NCI-H526 treated with DMSO at 0.1 percent for 48 hours (cell line): ENCODE measurements around the gene TUFT1.
"Not testable (repeated sequence)": the region's sequence is repeated elsewhere in the genome, so short reads cannot be mapped to it uniquely, and the experiment has no call there.

Experiments
- DNase-seq: peaks from one replicate; lab custom pipeline; 2025; lab: John Stamatoyannopoulos, UW

Gene TUFT1

DNA sequence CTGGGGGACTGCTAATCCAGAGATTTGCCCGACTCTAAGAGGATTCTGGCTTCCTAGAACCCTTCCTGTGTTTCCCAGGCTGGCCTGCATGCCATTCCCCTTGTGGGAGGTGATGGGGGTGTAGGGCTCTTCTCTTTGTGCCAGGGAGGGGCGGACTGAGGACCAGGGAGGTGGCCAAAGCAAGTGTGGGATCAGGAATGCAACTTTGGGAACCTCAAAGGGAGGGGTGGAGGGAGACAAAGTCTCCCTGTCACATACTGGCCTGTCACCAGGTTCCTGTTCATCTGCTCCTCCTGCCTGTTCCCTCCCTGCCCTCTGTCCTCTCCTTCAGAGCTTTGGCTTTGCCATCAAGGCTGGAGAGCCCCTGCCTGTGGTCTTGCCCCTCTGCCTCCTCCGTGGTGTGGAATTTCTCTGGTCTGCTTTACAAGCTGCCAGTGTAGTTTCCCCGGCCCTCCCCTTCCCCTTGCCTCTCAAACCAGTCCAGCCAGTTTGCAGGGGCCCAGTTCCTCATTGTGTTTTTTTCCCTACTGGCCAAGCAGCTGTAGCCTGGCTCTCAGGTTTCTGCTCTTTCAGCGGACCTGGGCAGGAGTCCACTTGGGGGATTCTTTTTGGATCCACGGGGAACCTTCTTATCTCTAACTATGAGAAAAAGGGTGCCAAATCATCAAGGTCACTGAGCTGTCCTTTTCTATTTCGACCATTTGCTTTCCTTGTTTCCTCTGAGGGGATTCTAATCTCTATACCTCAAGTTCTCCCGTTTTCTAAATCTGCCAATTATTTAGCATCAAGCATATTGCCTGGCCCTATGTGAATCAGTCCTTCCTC lies 27.1 kb upstream of the TUFT1 start:
- DNase-seq, result peak; percentile 96

DNA sequence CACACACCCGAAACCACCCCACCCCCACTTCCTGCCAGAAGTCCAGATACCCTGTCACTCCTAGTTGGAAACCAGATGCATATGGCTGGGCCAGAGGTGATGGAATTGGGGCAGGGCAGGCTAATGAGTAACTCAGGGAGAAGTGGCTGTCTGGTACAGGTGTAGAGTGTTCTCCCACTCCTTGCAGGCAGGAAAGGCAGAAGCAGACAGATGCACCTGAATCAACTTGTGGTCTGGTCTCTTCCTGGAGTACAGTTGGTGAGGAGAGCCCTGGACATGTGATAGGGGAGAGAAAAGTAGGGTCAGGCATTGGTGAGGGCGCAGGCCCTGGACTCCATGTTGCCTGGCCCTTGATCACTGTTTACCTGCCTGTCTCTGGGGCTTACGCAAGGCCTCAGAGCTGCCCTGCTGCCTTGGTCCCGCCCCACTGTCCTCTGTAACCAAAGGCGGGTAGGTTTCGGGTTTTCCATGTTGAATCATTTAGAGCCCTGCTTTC lies 26.4 kb upstream of the TUFT1 start:
- peak; percentile 90 for DNase-seq

GRCh38 chr1:151514366-151514765 lies 25.7 kb upstream of the TUFT1 start:
- DNase-seq, result no peak

DNA sequence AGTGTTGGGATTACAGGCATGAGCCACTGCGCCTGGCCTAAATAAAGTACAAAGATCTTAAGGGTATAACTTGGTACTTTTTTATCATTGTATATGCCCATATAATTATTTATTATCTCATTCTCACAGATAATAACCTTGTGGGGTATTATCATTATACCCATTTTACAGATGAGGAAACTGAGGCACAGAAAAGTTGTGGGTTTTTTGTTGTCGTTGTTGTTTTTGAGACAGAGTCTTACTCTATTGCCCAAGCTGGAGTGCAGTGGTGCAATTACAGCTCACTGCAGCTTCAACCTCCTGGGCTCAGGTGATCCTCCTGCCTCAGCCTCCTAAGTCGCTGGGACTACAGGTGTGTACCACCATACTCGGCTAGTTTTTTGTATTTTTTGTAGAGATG lies 24.8 kb upstream of the TUFT1 start:
- no peak for DNase-seq

- no peak for DNase-seq
These were observed 24.0 kb upstream of the TUFT1 start for GRCh38 chr1:151516031-151516511.

DNA sequence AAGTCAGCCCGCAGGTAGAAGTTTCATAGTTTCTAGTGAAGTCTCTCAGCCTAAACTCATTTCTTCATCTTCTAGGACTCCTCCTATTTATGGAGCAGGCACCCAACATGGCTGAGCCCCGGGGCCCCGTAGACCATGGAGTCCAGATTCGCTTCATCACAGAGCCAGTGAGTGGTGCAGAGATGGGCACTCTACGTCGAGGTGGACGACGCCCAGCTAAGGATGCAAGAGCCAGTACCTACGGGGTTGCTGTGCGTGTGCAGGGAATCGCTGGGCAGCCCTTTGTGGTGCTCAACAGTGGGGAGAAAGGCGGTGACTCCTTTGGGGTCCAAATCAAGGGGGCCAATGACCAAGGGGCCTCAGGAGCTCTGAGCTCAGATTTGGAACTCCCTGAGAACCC lies 21.7 kb upstream of the TUFT1 start:
- DNase-seq, result no peak

GRCh38 chr1:151518936-151519335 lies 21.2 kb upstream of the TUFT1 start:
- no peak for DNase-seq

DNA sequence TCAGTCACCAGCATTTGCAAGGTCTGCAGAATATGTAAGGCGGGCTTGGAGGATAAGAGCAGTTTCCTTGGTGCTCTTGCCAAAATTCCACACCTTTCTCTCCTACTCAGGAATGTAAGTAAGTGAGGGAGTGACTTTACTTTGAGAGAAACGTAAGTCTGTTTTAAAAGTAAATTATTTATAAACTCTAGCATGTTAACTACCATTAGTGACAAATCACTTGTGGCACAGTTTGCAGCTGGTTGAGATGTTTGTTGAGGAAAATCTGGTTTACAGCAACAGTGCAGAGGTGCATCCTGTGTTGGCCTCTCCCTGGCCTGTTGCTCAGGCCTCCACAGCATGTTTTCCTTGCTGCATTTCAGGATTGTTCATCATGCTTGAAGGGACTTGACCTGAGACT lies 20.4 kb upstream of the TUFT1 start:
- no peak for DNase-seq

GRCh38 chr1:151520359-151520758 lies 19.8 kb upstream of the TUFT1 start:
- DNase-seq, result no peak

- DNase-seq, result not testable (repeated sequence)
These were observed 17.7 kb upstream of the TUFT1 start for GRCh38 chr1:151522427-151522826.

- DNase-seq, result no peak
These were observed 16.8 kb upstream of the TUFT1 start for GRCh38 chr1:151523326-151523725.

DNA sequence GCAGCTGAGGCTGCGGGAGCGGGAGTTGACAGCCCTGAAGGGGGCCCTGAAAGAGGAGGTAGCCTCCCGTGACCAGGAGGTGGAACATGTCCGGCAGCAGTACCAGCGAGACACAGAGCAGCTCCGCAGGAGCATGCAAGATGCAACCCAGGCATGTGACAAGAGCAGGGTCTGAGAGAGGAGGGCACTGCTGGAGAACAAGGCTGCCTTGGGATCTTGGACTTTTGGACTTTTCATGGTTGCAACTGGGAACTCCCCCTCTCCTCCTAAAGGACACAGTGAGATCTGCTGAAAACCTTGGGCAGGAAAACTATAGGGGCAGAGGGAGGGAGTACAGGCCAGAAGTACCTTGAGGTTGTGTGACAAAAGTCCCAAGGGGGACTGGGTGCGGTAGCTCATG lies 15.4 kb upstream of the TUFT1 start:
- no peak for DNase-seq

DNA sequence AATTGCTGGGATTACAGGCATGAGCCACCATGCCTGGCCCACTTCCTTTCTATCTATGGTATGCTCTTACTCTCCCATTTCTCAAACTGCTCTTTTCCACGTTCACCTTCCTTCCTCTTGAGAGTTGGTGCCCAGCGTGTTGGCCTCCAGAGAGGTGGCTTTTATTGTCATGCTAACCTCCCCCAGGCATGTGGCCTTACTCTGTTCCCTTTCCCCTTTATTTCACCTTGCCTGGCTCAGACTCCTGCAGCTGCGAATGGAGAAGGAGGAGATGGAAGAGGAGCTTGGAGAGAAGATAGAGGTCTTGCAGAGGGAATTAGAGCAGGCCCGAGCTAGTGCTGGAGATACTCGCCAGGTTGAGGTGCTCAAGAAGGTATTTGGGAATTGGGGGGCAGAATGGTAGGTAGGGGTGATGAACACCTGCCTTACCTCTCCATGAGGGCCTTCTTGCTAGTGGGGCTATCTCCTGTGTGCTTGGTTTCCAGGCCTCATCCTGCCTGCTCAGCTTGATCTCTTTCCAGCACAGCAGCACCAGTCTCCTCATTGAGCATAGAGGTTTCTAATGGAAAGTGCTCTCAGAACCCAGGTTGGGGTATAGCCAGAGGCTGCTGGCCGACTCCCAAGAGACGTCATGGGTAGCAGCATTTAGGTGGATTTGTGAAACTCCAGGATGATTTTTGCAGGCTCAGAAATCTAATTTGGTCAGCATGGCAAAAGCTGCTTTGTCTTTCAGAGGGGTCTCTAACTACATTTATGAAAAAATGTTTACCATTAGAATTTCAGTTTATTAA lies 13.2 kb upstream of the TUFT1 start:
- no peak for DNase-seq

GRCh38 chr1:151529211-151529702 lies 10.9 kb upstream of the TUFT1 start:
- no peak for DNase-seq

DNA sequence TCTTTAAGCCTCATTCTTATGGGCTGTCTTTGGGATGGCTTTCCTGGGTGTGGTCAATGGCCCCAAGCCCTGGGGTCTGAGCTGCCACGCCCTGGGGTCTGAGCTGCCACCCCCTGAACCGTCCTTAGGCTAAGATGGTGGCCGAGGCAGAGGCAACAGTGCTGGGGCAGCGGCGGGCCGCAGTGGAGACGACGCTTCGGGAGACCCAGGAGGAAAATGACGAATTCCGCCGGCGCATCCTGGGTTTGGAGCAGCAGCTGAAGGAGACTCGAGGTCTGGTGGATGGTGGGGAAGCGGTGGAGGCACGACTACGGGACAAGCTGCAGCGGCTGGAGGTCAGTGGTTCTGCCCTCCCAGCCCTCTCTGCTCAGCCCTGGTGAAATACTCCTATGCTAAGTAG lies 10.3 kb upstream of the TUFT1 start:
- DNase-seq, result no peak

DNA sequence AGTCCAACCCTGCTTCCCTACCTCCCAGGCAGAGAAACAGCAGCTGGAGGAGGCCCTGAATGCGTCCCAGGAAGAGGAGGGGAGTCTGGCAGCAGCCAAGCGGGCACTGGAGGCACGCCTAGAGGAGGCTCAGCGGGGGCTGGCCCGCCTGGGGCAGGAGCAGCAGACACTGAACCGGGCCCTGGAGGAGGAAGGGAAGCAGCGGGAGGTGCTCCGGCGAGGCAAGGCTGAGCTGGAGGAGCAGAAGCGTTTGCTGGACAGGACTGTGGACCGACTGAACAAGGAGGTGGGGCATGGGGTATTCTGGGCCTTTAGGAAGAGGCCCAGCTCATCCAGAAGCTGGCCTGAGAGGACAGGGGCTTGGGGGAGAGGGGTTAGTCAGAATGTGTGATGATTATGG lies 9.6 kb upstream of the TUFT1 start:
- no peak for DNase-seq

- no peak for DNase-seq
These were observed 6.2 kb upstream of the TUFT1 start for GRCh38 chr1:151533870-151534269.

GRCh38 chr1:151534662-151535278 lies 5.3 kb upstream of the TUFT1 start:
- DNase-seq, result peak; percentile 47

DNA sequence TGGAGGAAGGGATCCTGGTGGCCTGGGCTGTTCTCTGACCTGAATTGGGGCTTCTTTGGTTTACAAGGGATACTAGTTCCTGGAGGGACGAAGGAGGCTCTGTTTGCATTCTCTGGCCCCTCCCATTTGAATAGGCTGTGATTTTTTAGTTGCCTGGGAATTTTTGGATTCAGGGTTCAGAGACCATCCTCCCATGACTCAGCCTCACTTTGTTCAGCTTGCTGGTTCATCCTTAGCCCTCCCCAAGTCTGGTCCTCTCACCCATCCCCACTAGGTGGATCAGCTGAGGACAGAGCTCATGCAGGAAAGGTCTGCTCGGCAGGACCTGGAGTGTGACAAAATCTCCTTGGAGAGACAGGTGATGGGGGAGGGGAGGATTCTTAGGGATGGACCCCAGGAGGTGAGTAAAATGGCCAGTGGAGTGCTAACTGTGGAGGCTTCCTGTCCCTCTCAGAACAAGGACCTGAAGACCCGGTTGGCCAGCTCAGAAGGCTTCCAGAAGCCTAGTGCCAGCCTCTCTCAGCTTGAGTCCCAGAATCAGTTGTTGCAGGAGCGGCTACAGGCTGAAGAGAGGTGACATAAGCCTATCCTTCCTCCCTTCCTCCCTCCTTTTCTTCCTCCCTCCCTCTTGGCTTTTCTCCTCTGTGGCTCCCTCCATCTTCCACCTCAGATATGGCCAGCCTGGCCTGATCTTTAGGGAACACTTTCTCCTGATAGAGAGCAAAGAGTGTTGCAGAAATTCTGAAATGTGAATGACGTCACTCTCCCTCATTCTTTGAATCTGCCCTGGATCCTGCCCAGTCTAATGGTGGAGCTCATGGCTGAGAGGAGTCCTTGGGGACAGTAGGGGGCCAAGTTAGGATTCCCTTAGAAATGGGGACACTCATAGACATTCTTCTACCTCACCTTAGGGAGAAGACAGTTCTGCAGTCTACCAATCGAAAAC lies 4.5 kb upstream of the TUFT1 start:
- DNase-seq, result no peak

DNA sequence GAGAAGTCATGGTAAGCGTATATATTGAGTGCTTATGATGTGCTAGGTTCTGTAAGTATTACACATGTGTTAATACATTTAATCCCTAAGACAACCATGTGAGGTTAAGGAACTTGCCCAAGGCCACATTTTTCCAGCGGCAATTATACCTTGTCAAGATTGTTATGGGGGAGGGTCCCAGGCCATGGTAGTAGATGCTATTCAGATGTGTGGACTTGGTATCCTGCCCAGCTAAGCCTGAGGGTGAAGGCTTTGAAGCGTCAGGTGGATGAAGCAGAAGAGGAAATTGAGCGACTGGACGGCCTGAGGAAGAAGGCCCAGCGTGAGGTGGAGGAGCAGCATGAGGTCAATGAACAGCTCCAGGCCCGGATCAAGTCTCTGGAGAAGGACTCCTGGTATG lies 3.6 kb upstream of the TUFT1 start:
- DNase-seq, result no peak

DNA sequence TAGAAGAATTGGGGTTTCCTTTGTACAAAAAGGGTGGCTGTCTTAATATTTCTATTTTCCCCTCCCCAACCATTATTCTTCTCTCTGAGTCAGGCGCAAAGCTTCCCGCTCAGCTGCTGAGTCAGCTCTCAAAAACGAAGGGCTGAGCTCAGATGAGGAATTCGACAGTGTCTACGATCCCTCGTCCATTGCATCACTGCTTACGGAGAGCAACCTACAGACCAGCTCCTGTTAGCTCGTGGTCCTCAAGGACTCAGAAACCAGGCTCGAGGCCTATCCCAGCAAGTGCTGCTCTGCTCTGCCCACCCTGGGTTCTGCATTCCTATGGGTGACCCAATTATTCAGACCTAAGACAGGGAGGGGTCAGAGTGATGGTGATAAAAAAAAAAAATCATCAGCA lies 3.0 kb upstream of the TUFT1 start:
- no peak for DNase-seq
